ENCODE results near the gene CORO2B.

GRCh38 chr15:68719672-68720071 is 140.9 kb downstream of the CORO2B start:
- TF ChIP-seq CTCF (IDR thresholded peaks at IDR 0.05) = no peak
- no peak for TF ChIP-seq POLR2A (IDR thresholded peaks at IDR 0.05)
